Pons (tissue), 1 donor: ENCODE measurements around the gene LGSN.
A peak's percentile ranks its signal among the peaks of the same experiment; 100 is the strongest.
"Not testable (repeated sequence)": the region's sequence is repeated elsewhere in the genome, so short reads cannot be mapped to it uniquely, and the experiment has no call there.

Experiments
- DNase-seq: peaks from one replicate; pipeline ENCODE4 v3.0.0-alpha.2; 2016; ENCODE audit warnings: low spot score

The LGSN gene

DNA sequence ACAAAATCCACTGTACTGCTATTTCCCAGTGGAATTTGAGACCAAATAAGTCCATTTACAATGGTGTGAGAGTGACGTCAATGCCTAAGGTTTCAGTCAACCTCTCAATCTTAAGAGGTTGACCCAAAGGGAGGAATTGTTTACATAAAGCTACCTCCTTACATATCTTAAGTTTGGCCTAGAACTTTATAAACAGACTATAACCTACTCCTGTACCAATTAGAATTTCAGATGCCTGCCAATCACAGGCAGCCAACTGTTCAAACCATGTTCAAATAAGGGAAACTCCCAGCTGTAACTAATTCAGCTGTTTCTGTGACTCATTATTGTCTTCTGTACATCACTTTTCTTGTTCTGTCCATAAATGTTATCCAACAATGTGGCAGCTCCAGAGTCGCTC is 14.5 kb downstream of the LGSN start:
- no peak for DNase-seq

DNA sequence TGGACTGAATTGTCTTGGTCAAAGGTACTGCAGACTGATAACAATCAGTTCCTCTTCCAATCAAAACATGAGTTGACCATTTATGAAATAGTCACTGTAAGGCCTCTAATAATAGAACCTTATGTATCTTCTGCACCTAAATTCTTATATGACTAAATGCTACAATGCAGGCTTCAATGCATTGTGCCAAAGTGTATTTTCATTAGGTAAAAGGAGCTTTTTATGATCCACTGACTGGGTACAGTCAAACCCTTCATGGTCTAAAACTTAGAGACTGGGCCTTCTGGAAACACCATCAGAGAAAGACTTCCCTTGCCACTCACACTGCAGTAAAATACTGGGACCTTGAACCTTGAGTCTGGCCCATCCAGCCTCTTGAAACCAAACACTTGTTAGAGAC is 16.3 kb downstream of the LGSN start:
- DNase-seq, result no peak

DNA sequence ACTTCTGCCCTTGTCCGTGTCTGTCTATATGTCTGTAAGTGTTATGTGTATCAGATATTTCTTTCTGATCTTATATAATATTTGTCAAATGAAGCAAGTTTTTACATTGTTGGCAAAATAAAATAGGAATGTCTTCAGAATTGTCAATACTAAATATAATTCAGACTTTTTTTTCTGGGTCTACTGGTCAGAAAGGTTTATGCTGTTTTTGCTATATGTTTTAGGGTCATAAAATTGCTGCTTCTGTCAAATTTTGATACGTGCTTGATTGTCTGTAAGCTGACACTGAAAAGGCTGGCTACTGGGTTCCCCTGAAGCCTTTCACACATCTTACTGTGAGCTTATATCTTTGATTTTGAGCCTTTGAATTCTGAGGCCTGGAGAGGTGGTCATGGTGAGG is 20.1 kb downstream of the LGSN start:
- no peak for DNase-seq

DNA sequence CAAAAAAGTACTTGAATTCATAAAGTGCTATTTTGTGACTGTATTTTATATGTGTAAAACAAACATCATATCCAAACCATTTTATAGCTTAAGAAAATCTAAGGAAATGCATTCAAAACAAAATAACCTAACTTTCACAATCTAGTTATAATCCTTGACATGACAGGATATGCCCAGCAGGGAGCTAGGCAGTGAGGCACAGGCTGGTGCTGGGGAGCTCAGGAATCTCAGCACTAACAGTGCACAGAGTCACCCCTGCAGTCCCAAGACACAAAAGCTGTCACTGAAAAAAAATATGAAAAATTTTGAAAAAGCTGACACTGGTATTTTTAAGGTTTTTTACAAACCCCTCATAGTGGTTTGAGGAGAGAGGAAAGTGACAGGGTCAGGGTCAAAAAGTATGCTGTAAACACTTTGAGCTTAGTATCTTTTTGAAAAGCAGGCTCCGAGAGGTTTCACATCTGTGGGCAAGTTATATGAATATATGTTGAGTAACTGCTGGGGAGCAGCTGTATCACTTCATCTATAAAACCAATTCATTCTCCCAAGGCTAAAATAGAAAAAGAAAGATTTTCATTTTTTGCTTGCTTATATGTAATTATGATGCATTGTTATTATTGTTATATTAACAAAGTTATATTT is 24.1 kb downstream of the LGSN start:
- no peak for DNase-seq

DNA sequence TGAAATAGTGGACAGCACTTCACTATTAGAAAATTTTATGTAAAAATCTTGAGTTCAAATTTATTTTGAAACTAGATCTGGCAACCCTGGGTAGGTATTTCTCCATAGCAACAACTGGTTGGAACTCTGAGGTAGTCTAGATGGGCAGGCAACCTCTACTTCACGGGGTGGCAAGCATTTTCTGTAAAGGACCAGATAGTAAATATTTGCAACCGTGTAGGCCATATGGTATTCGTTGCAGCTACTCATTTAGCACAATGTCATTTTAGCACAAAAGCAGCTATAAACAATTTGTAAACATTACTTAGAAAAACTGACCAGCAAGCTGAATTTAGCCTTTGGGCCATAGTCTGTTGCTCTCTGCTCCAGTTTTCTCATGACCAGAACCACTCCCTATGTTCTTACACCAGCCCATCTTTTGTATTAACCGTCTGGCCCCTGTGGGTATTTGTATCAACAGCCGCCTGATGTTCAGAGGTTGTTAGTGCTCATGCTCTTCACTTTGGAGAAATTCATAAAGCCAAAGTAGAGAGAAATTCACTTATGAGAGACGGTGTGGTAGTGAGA is 29.2 kb downstream of the LGSN start:
- no peak for DNase-seq

DNA sequence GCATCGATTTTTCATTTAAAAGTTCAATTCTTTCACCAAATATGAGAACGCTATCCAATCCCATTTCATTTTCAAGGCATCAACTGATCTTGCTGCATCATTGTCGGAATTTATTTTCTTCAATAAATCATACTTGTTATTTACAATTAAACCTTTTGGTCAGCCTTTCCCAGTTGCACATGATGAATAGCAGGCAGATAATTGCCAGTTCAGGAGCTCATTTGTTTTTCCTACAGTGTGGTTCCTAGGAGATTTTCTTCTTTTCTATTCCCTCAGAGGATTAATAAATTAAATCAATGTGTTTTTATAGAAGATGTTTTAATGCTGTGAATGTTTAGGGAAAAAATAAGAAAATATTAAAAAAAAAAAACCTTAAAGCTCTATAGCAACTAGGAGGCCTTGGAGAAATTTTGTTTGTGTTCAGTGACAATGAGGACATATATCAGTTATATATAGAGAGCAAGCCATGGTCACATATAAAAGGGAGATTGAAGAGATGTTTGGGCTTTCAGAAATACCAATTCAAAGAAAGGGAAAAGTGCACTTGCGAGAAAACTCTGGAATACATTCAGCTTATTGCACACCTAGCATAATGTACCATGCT is 30.4 kb downstream of the LGSN start:
- DNase-seq, result no peak

DNA sequence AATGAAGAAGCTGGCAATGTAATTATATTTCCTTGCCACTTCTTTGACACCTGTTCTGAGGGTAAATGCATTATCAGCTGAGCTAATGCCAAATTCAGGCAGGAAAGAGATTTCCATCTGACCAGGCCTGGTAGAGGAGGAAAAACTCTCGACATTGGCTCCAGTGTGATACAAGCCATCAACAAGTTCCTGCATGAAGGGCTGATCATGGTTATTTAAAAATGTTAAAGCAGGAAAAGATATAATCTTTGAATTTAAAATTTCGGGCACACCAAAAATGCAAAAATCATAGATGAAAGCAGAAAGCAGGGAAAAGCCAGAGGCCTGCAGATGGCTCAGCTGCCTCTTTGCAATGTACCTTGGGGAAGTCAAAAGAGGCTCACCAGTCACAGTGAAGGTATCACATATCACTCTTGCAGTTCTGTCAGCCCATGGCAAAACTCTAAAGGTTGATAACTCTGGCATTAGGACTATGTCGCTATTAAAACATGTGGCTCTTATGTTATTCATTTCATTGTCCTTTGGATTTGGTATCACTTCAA is 39.1 kb downstream of the LGSN start:
- no peak for DNase-seq

DNA sequence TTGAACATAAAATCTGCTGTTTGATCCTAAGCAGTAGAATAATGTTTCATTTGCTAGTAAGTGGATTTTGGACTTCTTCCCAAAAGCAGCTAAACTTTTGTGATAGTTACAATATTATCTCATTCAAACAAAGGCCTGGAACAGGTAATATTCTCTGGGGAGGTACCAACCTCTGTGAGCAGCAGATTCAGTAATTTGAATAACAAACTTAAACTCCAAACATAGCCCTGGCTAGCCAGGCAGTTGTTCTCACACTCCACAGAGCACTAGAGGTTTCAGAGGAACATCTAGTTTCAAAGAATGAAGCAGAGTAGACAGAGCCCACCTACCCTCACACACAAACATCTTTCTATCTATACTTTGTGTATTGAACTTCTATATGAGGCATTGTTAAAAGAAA is 40.9 kb downstream of the LGSN start:
- no peak for DNase-seq

DNA sequence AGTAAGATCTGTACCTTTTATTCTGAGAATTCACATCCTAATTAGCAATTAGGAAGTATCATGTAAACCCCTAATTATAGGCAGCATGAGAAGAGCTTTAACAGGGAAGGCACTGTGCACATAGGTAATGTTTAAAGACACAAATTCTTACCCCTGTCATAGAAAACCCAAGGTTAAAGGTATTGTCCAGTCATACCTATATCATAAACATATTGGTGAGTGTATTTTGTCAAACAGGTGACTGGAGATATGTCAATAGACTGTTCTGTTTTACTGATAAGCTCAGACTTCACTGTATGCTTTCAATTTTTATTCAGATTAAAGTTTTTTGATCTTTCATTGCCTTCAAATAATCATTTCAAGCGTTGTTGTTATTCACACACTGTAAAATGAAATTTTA is 43.8 kb downstream of the LGSN start:
- no peak for DNase-seq

DNA sequence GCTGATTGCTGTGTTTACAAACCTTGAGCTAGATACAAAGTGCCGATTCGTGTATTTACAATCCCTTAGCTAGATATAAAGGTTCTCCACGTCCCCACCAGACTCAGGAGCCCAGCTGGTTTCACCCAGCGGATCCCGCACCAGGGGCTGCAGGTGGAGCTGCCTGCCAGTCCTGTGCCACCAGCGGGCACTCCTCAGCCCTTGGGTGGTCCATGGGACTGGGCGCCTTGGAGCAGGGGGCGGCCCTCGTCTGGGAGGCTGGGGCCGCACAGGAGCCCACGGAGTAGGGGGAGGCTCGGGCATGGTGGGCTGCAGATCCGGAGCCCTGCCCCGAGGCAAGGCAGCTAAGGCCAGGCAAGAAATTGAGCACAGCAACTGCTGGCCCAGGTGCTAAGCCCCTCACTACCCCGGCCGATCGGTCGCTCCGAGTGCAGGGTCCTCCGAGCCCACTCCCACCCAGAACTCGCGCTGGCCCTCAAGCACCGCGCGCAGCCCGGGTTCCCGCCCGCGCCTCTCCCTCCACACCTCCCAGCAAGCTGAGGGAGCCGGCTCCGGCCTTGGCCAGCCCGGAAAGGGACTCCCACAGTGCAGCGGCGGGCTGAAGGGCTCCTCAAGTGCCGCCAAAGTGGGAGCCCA is 44.9 kb downstream of the LGSN start:
- not testable (repeated sequence) for DNase-seq

DNA sequence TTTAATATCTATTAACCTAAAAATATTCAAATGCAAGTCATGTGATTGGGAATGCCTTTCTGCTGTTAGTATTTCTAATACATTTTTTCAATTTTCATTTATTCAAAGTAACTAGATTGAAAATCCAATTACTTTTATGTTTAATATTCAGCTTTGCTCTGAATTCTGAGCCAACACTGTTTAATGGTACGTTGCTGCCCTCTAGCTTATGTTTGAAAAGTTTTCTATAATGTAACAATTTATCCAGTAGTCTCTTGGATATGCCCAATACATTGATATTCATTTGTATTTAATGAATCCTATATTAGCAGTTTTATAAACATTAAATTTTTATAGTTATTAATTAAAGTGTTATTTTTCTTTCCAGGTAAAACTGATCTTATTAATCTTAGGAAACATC is 47.4 kb downstream of the LGSN start:
- peak; percentile 60 for DNase-seq

DNA sequence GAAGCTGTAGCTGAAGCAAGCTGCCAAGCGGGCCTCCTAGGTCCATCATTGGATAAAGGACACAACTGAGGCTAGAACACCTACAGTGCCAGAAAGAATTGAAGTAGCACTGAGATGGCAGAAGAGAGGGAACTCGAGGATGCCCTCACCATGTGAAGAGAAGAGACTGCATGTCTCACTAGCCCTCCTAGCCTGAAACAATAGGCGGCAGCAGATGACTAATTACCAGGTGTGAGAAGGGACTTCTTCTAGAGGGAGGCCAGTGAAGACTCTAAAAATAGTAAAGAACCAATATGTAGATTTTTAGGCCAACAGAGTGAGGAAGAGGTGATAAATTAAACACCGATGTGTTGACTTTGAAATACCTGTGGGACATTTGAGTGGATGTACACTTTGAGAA is 50.3 kb downstream of the LGSN start:
- no peak for DNase-seq

DNA sequence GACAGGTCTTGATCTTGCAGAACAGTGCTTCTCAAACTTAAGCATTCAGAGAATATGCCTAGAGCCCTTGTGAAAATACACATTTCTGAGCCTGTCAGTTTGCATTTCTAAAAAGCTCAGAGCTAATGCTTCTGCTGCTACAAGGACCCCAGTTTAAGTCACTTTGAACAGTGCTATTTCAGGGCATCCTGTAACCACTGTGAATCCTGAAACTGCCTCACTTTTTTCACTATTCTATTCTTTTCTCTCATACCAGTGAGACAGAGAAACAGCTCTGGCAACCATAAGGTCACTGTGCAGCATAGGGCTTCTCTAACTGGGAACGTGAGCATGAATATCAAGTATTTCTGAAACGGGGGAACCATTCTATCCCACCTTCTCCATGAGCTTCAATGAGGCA is 51.2 kb downstream of the LGSN start:
- no peak for DNase-seq

DNA sequence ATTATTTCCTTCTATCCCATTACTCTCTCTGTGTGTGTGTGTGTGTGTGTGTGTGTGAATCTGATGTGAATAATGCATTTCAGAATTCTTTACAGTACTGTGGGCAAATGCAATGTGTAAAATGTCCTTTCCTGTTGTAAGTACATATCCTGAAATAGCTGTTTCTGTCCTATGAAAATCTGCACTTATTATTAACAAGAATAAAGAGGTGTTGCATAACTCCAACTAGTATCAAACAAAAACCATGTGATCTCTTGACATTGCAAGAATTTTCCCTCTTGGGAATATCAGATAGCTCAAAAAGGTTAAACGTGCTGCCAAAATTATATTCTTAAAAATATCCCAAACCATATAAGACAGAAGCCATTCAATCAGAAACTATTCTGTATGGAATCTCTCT is 52.0 kb downstream of the LGSN start:
- no peak for DNase-seq

DNA sequence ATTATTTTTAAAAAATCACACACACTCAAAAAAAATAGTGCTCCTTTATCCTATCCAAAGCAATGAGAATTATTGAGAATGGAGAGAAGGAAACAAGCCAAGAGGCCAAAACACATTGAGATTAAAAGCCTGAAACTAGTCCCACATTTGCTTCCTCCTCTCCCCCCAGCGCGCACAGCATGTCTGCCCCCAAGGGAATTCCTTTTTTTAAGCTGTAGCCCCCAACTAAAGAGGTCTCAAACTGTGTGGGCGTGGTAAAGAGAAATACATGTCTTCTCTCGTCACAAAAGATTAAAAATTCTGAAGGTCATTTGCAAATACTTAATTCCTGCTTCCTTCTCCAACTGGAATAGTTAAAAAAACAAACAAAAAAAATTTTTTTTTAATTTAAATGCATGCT is 52.7 kb downstream of the LGSN start:
- no peak for DNase-seq

DNA sequence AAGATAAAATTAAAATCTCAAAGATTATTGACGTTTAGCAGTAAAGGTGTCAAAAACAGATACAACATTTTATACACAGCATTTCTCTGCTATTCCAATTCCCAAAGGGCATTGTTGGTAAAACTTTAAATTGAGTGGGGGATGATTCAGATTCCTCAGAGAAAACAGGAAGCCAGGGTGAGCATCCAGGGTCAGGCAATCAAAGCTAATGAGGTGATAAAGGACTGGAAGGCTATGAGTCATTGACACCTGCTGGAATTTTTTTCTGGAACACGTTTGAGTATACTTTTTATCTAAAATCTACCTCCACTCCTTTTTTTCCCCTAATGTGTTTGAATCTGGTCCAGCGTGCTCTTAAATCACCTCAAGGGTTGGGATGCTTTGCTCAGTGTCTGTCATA is 56.3 kb downstream of the LGSN start:
- no peak for DNase-seq

DNA sequence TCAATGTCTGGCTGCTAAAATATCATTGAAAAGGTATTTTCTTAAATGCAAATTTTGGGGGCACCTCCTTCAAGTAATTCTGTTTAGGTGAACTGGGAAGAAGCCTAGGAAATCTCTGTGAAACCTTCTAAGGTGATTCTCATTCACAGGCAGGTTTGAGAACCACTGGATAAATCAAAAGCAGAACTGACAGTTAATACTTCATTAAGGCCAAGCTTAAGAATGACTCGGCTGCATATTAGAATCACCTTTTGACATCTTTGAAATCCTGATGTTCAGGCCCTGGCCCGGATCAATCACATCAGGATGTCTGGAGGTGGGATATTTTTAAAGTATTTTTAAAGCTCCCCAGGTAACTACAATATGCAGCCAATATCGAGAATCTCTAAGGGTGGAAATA is 58.0 kb downstream of the LGSN start:
- DNase-seq, result no peak

DNA sequence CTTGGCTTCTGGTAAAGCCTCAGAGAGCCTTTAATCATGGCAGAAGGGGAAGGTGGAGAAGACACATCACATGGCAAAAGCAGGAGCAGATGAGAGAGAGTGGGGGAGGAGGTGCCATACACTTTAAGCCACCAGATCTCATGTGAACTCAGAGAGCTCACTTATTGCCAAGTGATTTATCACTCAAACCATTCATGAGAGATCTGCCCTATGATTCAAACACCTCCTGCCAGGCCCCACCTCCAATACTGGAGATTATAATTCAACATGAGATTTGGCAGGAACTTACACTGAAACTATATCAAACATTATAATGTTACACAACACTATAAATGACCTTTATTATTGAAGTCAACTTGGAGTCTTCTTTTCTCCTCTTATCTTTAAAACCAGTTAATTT is 60.6 kb downstream of the LGSN start:
- no peak for DNase-seq

DNA sequence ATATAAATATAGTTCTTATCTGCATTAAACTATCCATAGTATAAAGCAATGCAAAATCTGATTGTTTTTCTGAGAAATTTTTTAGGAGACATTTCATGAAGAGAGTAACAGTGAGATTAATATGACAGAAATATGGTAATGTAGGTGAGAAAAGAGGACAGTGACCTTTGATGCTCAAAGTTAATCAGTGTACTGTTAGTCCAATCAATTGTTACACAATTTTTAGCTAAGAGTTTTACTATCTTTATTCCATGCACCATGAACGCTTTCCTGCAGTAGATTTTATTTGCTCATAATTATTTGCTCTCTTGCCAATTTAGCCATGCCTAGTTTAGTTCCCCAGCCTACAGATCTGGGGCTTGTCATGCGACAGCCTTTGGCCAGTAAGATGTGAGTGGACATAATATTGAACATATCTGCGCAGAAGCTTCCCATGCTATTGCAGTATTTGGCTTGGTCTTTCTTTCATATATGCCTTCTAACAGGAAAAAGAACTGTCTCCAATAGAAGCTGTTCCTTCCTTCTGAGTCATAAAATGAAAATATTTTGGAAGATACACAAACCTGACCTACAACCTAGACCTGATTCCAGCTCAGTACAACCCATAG is 69.8 kb downstream of the LGSN start:
- DNase-seq, result no peak

DNA sequence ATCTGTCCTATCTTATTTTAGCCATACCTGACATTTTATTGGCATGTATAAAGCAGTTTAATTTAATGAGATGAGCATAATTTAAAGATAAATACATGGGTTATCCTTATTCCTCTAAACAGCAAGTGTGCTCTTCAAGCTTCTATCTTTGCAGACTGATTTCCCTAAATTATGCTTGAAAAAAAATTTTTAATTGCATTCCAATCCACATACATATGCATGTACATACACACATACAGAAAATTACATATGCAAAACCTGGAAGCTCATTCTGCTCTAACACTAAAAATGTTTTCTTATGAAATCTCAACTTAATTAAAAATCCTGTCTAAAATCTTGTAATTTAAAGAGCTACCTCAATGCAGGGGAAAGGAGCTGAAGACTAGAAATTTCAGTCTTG is 73.2 kb downstream of the LGSN start:
- DNase-seq, result no peak

DNA sequence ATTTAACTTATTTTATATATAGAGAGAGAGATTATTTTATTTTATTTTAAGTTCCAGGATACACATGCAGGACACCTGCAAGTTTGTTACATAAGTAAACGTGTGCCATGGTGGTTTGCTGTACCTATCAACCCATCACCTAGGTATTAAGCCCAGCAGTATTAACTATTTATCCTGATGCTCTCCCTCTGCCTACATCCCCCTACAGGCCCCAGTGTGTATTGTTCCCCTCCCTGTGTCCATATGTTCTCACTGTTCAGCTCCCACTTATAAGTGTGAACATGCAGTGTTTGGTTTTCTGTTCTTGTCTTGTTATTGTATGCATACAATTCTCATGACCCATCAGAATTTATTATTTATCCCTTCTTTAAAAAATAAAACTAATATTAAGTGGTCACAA is 73.9 kb downstream of the LGSN start:
- no peak for DNase-seq

DNA sequence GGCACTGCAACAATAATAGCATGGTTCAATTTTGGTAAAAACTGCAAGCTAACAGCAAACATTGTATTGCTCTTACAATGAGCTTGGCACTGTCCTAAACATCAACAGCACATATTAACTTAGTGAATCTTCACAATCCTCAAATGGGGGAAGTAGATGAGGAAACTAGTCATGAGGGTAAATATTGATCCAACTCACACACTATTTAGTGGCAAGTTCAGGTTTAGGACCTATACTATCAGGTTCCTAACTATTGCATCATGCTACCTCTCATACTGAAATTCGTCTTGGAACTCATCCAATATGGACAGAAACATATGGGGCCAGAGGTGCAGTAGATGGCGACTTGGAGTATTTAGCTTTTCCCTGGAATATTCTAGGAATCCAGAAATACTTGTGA is 74.4 kb downstream of the LGSN start:
- no peak for DNase-seq

DNA sequence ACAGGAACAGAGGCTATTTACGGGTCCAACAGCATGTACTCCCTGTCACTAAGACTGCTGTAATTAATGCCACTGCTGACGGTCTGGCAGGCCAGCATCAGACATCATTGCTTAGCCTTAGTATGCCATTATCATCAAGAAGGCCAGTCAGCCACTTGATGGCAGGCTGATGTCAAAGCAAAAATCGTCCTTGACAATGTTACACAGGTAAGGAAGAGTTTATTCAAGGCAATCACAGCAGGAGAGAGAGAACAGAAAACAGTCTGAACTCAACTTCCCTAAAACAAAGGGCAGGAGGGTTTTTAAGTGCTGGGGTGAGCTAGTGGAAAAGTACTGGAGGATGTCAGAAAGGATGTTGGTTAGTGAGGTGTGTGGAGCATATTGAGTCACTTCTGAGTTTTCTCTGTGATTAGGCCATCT is 83.4 kb downstream of the LGSN start:
- no peak for DNase-seq
